K562 (cell line): Measurements from ENCODE around the gene NKX2-1. TPM values are rescaled to one million over a fixed set of nuclear protein-coding genes. Genes with fewer than 3 reads are reported as not detected.

Experiments used
- ATAC-seq: fragments of 200-7000 bp; cut with Tn5 transposase; 3 replicates; pipeline ENCODE4 v1.9.1; 2020; ENCODE audit warnings: moderate library complexity
- BruUV-seq: library from RNA; stranded (reverse); fragments of 400-500 nt; replicated peaks from 2 replicates; lab custom pipeline; 2021; lab: Mats Ljungman, UMichigan
- CTCF ChIA-PET: fragments of 300-600 bp; formaldehyde crosslinking; extraction: SDS; loops from one replicate; lab custom pipeline; 2021; ENCODE audit warnings: low intra/inter-chr PET ratio; lab: Yijun Ruan, JAX
- POLR2A ChIA-PET: fragments of 300-600, 350-650 bp; sonication (Branson Sonifier 250); formaldehyde crosslinking; extraction: SDS; loops from one replicate; lab custom pipeline; 2021; ENCODE audit warnings: antibody characterized with exemption, inconsistent platforms; lab: Yijun Ruan, JAX
- DNase-seq, 4 experiments: peaks; one replicate each; pipeline versions ENCODE4 v3.0.0 to v3.0.0-alpha.2; 2011 to 2018; ENCODE audit warnings: low spot score in 3 of 4, mixed read lengths in 3 of 4; ENCODE audit errors: extremely low read depth in 1 of 4
- FAIRE-seq: peaks from 2 replicates; lab custom pipeline; 2011; peaks lifted over from hg19 to GRCh38; lab: Jason Lieb, UNC
- H2AFZ ChIP-seq: 2 replicates; pipeline ENCODE4 v1.6.0; 2011; ENCODE audit warnings: low read depth, low read length, control low read depth, inconsistent platforms
- H3K27ac ChIP-seq: fragments of 200-600 bp; 3 replicates; pipeline ENCODE4 v1.8.0; 2011; ENCODE audit warnings: low read depth, mild to moderate bottlenecking, control low read depth, inconsistent platforms, low read length, moderate library complexity, mixed read lengths; ENCODE audit errors: extremely low read depth
- H3K27me3 ChIP-seq, 2 experiments: fragments of 300-600 bp in 1 of 2; 2 replicates in 1 of 2; 3 replicates in 1 of 2; pipeline versions ENCODE4 v1.6.0 to v1.8.0; 2011; ENCODE audit warnings: inconsistent platforms in 2 of 2, low read length in 2 of 2, mild to moderate bottlenecking in 1 of 2, mixed read lengths in 1 of 2, moderate library complexity in 1 of 2; ENCODE audit not compliant: control insufficient read depth in 2 of 2, insufficient read depth in 2 of 2
- H3K36me3 ChIP-seq: fragments of 300-600 bp; 3 replicates; pipeline ENCODE4 v1.8.0; 2011; ENCODE audit warnings: mild to moderate bottlenecking, low read length, inconsistent platforms; ENCODE audit not compliant: control insufficient read depth, insufficient read depth
- H3K4me1 ChIP-seq, 2 experiments: fragments of 200-600 bp in 1 of 2; replicated peaks in 1 of 2; 2 replicates in 1 of 2; 3 replicates in 1 of 2; pipeline versions ENCODE4 v1.5.1 to v1.8.0; 2011; ENCODE audit warnings: inconsistent platforms in 2 of 2, low read length in 2 of 2, mild to moderate bottlenecking in 1 of 2, mixed read lengths in 1 of 2, moderate library complexity in 1 of 2; ENCODE audit not compliant: control insufficient read depth in 2 of 2, insufficient read depth in 2 of 2
- H3K4me2 ChIP-seq: 2 replicates; pipeline ENCODE4 v1.6.1; 2011; ENCODE audit warnings: low read length, control low read depth, inconsistent platforms, mixed read lengths; ENCODE audit not compliant: insufficient read depth
- H3K4me3 ChIP-seq: fragments of 200-600 bp; sonication (generic), shearing (Covaris generic); 2 replicates; pipeline ENCODE4 v1.5.1; 2016; ENCODE audit warnings: control low read depth, inconsistent platforms
- H3K79me2 ChIP-seq: fragments of 200-600 bp; 3 replicates; pipeline ENCODE4 v1.8.0; 2011; ENCODE audit warnings: low read length, inconsistent platforms; ENCODE audit not compliant: control insufficient read depth, insufficient read depth
- H3K9ac ChIP-seq, 2 experiments: 2 replicates each; pipeline versions ENCODE4 v1.6.0 to v1.6.1; 2011; ENCODE audit warnings: low read depth in 2 of 2, low read length in 2 of 2, control low read depth in 1 of 2, inconsistent platforms in 1 of 2, mild to moderate bottlenecking in 1 of 2, mixed read lengths in 1 of 2; ENCODE audit not compliant: insufficient read depth in 1 of 2
- H3K9me1 ChIP-seq: one replicate; pipeline ENCODE4 v1.6.0; 2011; ENCODE audit warnings: inconsistent platforms, mild to moderate bottlenecking, low read length, moderate library complexity; ENCODE audit not compliant: control insufficient read depth, insufficient read depth
- H3K9me3 ChIP-seq: replicated peaks from 2 replicates; pipeline ENCODE4 v1.5.1; 2011; ENCODE audit warnings: low read depth, low read length, inconsistent platforms; ENCODE audit not compliant: control insufficient read depth, insufficient read depth
- H4K20me1 ChIP-seq: replicated peaks from 2 replicates; pipeline ENCODE4 v1.6.1; 2011; ENCODE audit warnings: low read length, inconsistent platforms, mixed read lengths; ENCODE audit not compliant: control insufficient read depth, insufficient read depth
- ARID1B ChIP-seq: fragments of 450-650 bp; IDR thresholded peaks from 2 replicates; pipeline ENCODE4 v1.6.1; 2016; ENCODE audit warnings: antibody characterized with exemption, mild to moderate bottlenecking, inconsistent platforms
- CBX3 ChIP-seq, 2 experiments: IDR thresholded peaks; 1 replicate in 1 of 2; 2 replicates in 1 of 2; pipeline ENCODE4 v1.6.1; 2012; ENCODE audit warnings: inconsistent platforms in 2 of 2, low read length in 2 of 2, borderline replicate concordance in 1 of 2, control low read depth in 1 of 2
- CSDE1 ChIP-seq, 2 experiments: fragments of 450-650 bp; IDR thresholded peaks; 2 replicates each; pipeline ENCODE4 v1.6.1; 2016; ENCODE audit warnings: mild to moderate bottlenecking in 1 of 2
- HIVEP1 ChIP-seq: fragments of 250-450 bp; sonication (Bioruptor Pico); IDR thresholded peaks from 2 replicates; pipeline ENCODE4 v1.4.0; 2020; ENCODE audit warnings: mild to moderate bottlenecking
- HNRNPH1 ChIP-seq: fragments of 200-400 bp; formaldehyde crosslinking; optimal IDR thresholded peaks from 2 replicates; pipeline ENCODE3; 2017; ENCODE audit warnings: low read depth, mild to moderate bottlenecking, low read length, moderate library complexity
- NBN ChIP-seq: fragments of 450-650 bp; IDR thresholded peaks from 2 replicates; pipeline ENCODE4 v1.6.1; 2016; ENCODE audit warnings: low read depth, mild to moderate bottlenecking
- NONO ChIP-seq, 2 experiments: fragments of 200-400 bp in 1 of 2; fragments of 450-650 bp in 1 of 2; formaldehyde crosslinking in 1 of 2; IDR thresholded peaks; 2 replicates each; pipeline ENCODE4 v1.6.1; 2017; ENCODE audit warnings: low read depth in 2 of 2, mild to moderate bottlenecking in 2 of 2, moderate library complexity in 2 of 2, low read length in 1 of 2
- PYGO2 ChIP-seq: fragments of 450-650 bp; IDR thresholded peaks from 2 replicates; pipeline ENCODE4 v1.6.1; 2016; ENCODE audit warnings: mild to moderate bottlenecking, missing genetic modification characterization, moderate library complexity, missing compliant biosample characterization
- SREBF2 ChIP-seq: sonication (generic); formaldehyde crosslinking; IDR thresholded peaks from 2 replicates; pipeline ENCODE4 v1.4.0; 2020; ENCODE audit warnings: mild to moderate bottlenecking, missing genetic modification reagents
- TBL1XR1 ChIP-seq, 2 experiments: IDR thresholded peaks; 2 replicates each; pipeline ENCODE4 v1.6.1; 2012; ENCODE audit warnings: improper control_type of control experiment in 2 of 2, low read length in 2 of 2, mild to moderate bottlenecking in 1 of 2
- TCF7L2 ChIP-seq: fragments of 150-350 bp; IDR thresholded peaks from 2 replicates; pipeline ENCODE4 v1.6.1; 2016; ENCODE audit warnings: low read depth, mild to moderate bottlenecking, low read length, moderate library complexity
- ZNF282 ChIP-seq: sonication (generic); formaldehyde crosslinking; IDR thresholded peaks from 2 replicates; pipeline ENCODE4 v1.8.1; 2023; ENCODE audit warnings: missing genetic modification reagents
- ZNF668 ChIP-seq: fragments of 250-450 bp; sonication (Bioruptor Pico); IDR thresholded peaks from 2 replicates; pipeline ENCODE4 v1.8.0; 2022; ENCODE audit warnings: mild to moderate bottlenecking, inconsistent platforms
- WGBS: fragments of 100-300 bp; shearing (Covaris generic); methylation state at CpG from one replicate; pipeline ENCODE4 v1.1.6; 2016; ENCODE audit warnings: low coverage, mixed read lengths; ENCODE audit not compliant: insufficient coverage; ENCODE audit errors: missing lambda C conversion rate; 5-methylcytosine and 5-hydroxymethylcytosine counted together
- in situ Hi-C: fragments of 300-500 bp; cut with MboI; formaldehyde crosslinking; loops from 4 replicates; pipeline ENCODE4 v1.15.0; 2018; ENCODE audit warnings: inconsistent platforms, mixed read lengths
- intact Hi-C: fragments of 100-400 bp; cut with micrococcal nuclease; formaldehyde crosslinking; loops from 2 replicates; pipeline ENCODE4 v1.14.2; 2022
- polyA plus RNA-seq, 8 experiments: library from polyadenylated mRNA; depleted of rRNA in 4 of 8; stranded (reverse) in 5 of 8; unstranded in 3 of 8; fragments of >200 nt; fragmentation: Nextera tagmentation in 2 of 8; fragmentation: Illumina TruSeq in 1 of 8; extraction: Ambion mirVana in 2 of 8; extraction: Trizol in 1 of 8; gene quantifications; 2 replicates each; pipeline versions ENCODE4 v1.2.1 to v1.2.3, GENCODE V29; 2011 to 2014; ENCODE audit warnings: inconsistent platforms in 1 of 8, missing spikeins in 1 of 8
- total RNA-seq, 7 experiments: library from RNA; depleted of rRNA in 6 of 7; stranded (reverse); fragments of >200 nt in 6 of 7; fragmentation: Illumina TruSeq in 2 of 7; extraction: Trizol in 2 of 7; gene quantifications; 2 replicates each; pipeline versions ENCODE4 v1.2.1 to v1.2.3, GENCODE V29; 2011 to 2021; ENCODE audit warnings: low replicate concordance in 1 of 7
- TF ChIP-seq, protein P1 (sequence below), 2 experiments: IDR thresholded peaks; 2 replicates each; pipeline ENCODE4 v1.6.1; 2012; ENCODE audit warnings: improper control_type of control experiment in 2 of 2, low read depth in 2 of 2, low read length in 2 of 2, borderline replicate concordance in 1 of 2
- TF ChIP-seq, protein P2 (sequence below): fragments of 200-400 bp; formaldehyde crosslinking; IDR thresholded peaks from 2 replicates; pipeline ENCODE4 v1.6.1; 2017; ENCODE audit warnings: mild to moderate bottlenecking, low read depth, low read length, moderate library complexity

NKX2-1 gene
- total and polyA plus RNA-seq, 9 of the 15 experiments (the other 6 are each of a cell fraction or from before 2014, with no cell fraction given), result 0.11 TPM; not detected in 8

- Histone ChIP-seq H3K36me3 (no peaks in the 10 kb centered on the region), H3K27ac (no peak overlapping the region), H3K4me3 (no peak overlapping the region), H3K9me1 (no peaks in the 10 kb centered on the region), H3K4me1 (no peaks in the 10 kb centered on the region; a peak in 2 of 5 replicates), H3K27me3 (peaks cover 38 to 71% of the 10 kb centered on the region in 2 experiments; a peak in 4 of 5 replicates), H4K20me1 (no peaks in the 10 kb centered on the region), H3K9me3 (no peaks in the 10 kb centered on the region), H3K79me2 (no peaks in the 10 kb centered on the region), H2AFZ (no peak overlapping the region), H3K4me2 (no peak overlapping the region), H3K9ac (no peak overlapping the region)
- TF ChIP-seq, protein P1, sequence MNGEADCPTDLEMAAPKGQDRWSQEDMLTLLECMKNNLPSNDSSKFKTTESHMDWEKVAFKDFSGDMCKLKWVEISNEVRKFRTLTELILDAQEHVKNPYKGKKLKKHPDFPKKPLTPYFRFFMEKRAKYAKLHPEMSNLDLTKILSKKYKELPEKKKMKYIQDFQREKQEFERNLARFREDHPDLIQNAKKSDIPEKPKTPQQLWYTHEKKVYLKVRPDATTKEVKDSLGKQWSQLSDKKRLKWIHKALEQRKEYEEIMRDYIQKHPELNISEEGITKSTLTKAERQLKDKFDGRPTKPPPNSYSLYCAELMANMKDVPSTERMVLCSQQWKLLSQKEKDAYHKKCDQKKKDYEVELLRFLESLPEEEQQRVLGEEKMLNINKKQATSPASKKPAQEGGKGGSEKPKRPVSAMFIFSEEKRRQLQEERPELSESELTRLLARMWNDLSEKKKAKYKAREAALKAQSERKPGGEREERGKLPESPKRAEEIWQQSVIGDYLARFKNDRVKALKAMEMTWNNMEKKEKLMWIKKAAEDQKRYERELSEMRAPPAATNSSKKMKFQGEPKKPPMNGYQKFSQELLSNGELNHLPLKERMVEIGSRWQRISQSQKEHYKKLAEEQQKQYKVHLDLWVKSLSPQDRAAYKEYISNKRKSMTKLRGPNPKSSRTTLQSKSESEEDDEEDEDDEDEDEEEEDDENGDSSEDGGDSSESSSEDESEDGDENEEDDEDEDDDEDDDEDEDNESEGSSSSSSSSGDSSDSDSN (IDR thresholded peaks at IDR 0.05; ENCODE audit: borderline replicate concordance in 1 of 2, low read depth in 2 of 2, low read length in 2 of 2), result no peak
- TF ChIP-seq ARID1B (no peak), NONO (IDR thresholded peaks at IDR 0.05; ENCODE audit: low read depth in 2 of 2, low read length in 1 of 2) (no peak), PYGO2 (tag) (no peak), TCF7L2 (no peak), TBL1XR1 (IDR thresholded peaks at IDR 0.05; ENCODE audit: low read length in 2 of 2) (no peak), ZNF668 (no peak), CSDE1 (IDR thresholded peaks at IDR 0.05) (no peak), ZNF282 (no peak), HNRNPH1 (no peak), CBX3 (IDR thresholded peaks at IDR 0.05; ENCODE audit: borderline replicate concordance in 1 of 2, low read length in 2 of 2) (no peak), HIVEP1 (CRISPR knock-in tag) (no peak), SREBF2 (CRISPR knock-in tag) (no peak), NBN (no peak)
- TF ChIP-seq, protein P2, sequence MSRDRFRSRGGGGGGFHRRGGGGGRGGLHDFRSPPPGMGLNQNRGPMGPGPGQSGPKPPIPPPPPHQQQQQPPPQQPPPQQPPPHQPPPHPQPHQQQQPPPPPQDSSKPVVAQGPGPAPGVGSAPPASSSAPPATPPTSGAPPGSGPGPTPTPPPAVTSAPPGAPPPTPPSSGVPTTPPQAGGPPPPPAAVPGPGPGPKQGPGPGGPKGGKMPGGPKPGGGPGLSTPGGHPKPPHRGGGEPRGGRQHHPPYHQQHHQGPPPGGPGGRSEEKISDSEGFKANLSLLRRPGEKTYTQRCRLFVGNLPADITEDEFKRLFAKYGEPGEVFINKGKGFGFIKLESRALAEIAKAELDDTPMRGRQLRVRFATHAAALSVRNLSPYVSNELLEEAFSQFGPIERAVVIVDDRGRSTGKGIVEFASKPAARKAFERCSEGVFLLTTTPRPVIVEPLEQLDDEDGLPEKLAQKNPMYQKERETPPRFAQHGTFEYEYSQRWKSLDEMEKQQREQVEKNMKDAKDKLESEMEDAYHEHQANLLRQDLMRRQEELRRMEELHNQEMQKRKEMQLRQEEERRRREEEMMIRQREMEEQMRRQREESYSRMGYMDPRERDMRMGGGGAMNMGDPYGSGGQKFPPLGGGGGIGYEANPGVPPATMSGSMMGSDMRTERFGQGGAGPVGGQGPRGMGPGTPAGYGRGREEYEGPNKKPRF, result no peak
- intact Hi-C loops (no loop called here), in situ Hi-C loops (no loop called here)
- ATAC-seq (no peak; the same call in 2 of the 3 replicates), DNase-seq (no peak), FAIRE-seq (no peak)
- WGBS, result under 1% methylated on average over 16 of the region's 32 CpGs
- ChIA-PET POLR2A (no interaction called here), CTCF (no interaction called here)
- BruUV-seq, result no TSS peak
Measured at GRCh38 chr14:36508418-36509068, 11.5 kb downstream of the NKX2-1 start.
